Measurements from ENCODE around the gene GALNT15. TPM values are rescaled to one million over a fixed set of nuclear protein-coding genes. Genes with fewer than 3 reads are reported as not detected.

Gene GALNT15
- total RNA-seq, 5 donors from 2014 or later (not counting 1 experiment from before 2014, with no cell fraction given), result 0.06 TPM; not detected in 4

GRCh38 chr3:16187213-16187790 is 12.8 kb downstream of the GALNT15 start:
- Mint-ChIP-seq H3K27ac (no peak overlapping the region), H3K4me1 (no peaks in the 10 kb centered on the region), H3K4me3 (no peak overlapping the region), H3K27me3 (peaks cover 0 to 4% of the 10 kb centered on the region in 2 donors), H3K36me3 (no peaks in the 10 kb centered on the region), H3K9me3 (no peaks in the 10 kb centered on the region)
- H3K9me3 ChIP-seq, result no peaks in the 10 kb centered on the region
- ATAC-seq (replicated peaks in 1 of 4) (no peak), DNase-seq (no peak)
- no peak overlapping the region for H3K4me3 ChIP-seq (ENCODE audit: control insufficient read depth in 1 of 2, extremely low read depth in 1 of 2, low read length in 1 of 2)
- WGBS (ENCODE audit: insufficient coverage), result 92% methylated on average over 3 of the region's 5 CpGs
- ChIA-PET CTCF (no interaction called here), POLR2A (no interaction called here)
- peaks cover 0 to 5% of the 10 kb centered on the region in 2 experiments for H3K27me3 ChIP-seq (replicated peaks in 1 of 2; ENCODE audit: control insufficient read depth in 2 of 2, extremely low read depth in 1 of 2, insufficient read depth in 2 of 2, low read length in 1 of 2)
- H3K36me3 ChIP-seq (ENCODE audit: control insufficient read depth in 2 of 2, extremely low read depth in 1 of 2, insufficient read depth in 1 of 2, low read length in 1 of 2), result no peaks in the 10 kb centered on the region
- H3K4me1 ChIP-seq (ENCODE audit: control insufficient read depth in 1 of 2, extremely low read depth in 1 of 2, insufficient read depth in 2 of 2, low read length in 2 of 2), result no peaks in the 10 kb centered on the region
- no peak overlapping the region for H3K27ac ChIP-seq (ENCODE audit: low read length)

- no peak overlapping the region for H3K4me3 ChIP-seq (ENCODE audit: control insufficient read depth in 1 of 2, extremely low read depth in 1 of 2, low read length in 1 of 2)
- no peak overlapping the region for H3K27ac ChIP-seq (ENCODE audit: low read length)
- H3K4me1 Mint-ChIP-seq, result no peaks in the 10 kb centered on the region
- H3K27me3 Mint-ChIP-seq, result peaks cover 0 to 4% of the 10 kb centered on the region in 2 donors
- H3K4me1 ChIP-seq (ENCODE audit: control insufficient read depth in 1 of 2, extremely low read depth in 1 of 2, insufficient read depth in 2 of 2, low read length in 2 of 2), result no peaks in the 10 kb centered on the region
- whole genome bisulfite sequencing (ENCODE audit: insufficient coverage), result 50% methylated on average over 1 of the region's 6 CpGs
- H3K4me3 Mint-ChIP-seq, result no peak overlapping the region
- no peaks in the 10 kb centered on the region for H3K9me3 ChIP-seq
- no peak overlapping the region for H3K27ac Mint-ChIP-seq
- CTCF ChIA-PET, result no interaction called here
- no peaks in the 10 kb centered on the region for H3K27me3 ChIP-seq (replicated peaks in 1 of 2; ENCODE audit: control insufficient read depth in 2 of 2, extremely low read depth in 1 of 2, insufficient read depth in 2 of 2, low read length in 1 of 2)
- no peaks in the 10 kb centered on the region for H3K36me3 Mint-ChIP-seq
- H3K36me3 ChIP-seq (ENCODE audit: control insufficient read depth in 2 of 2, extremely low read depth in 1 of 2, insufficient read depth in 1 of 2, low read length in 1 of 2), result no peaks in the 10 kb centered on the region
- ATAC-seq (replicated peaks in 1 of 4), result no peak
- no peak for DNase-seq
- POLR2A ChIA-PET, result no interaction called here
- no peaks in the 10 kb centered on the region for H3K9me3 Mint-ChIP-seq
Observed at GRCh38 chr3:16188071-16188470, 13.6 kb downstream of the GALNT15 start.

- peaks cover 0 to 4% of the 10 kb centered on the region in 2 donors for H3K27me3 Mint-ChIP-seq
- no peaks in the 10 kb centered on the region for H3K4me1 Mint-ChIP-seq
- no peak overlapping the region for H3K27ac Mint-ChIP-seq
- Histone ChIP-seq H3K27ac (ENCODE audit: low read length) (no peak overlapping the region), H3K4me3 (ENCODE audit: control insufficient read depth in 1 of 2, extremely low read depth in 1 of 2, low read length in 1 of 2) (no peak overlapping the region), H3K27me3 (replicated peaks in 1 of 2; ENCODE audit: control insufficient read depth in 2 of 2, extremely low read depth in 1 of 2, insufficient read depth in 2 of 2, low read length in 1 of 2) (no peaks in the 10 kb centered on the region), H3K9me3 (no peaks in the 10 kb centered on the region), H3K36me3 (ENCODE audit: control insufficient read depth in 2 of 2, extremely low read depth in 1 of 2, insufficient read depth in 1 of 2, low read length in 1 of 2) (no peaks in the 10 kb centered on the region), H3K4me1 (ENCODE audit: control insufficient read depth in 1 of 2, extremely low read depth in 1 of 2, insufficient read depth in 2 of 2, low read length in 2 of 2) (no peaks in the 10 kb centered on the region)
- no peaks in the 10 kb centered on the region for H3K9me3 Mint-ChIP-seq
- no peak overlapping the region for H3K4me3 Mint-ChIP-seq
- ATAC-seq (replicated peaks in 1 of 4), result no peak
- no peaks in the 10 kb centered on the region for H3K36me3 Mint-ChIP-seq
- ChIA-PET CTCF (interaction anchor here in 1 of 2 donors (1.1 kb wide), 1 partner anchor 15 kb away, joined by 5 read pairs; the partner anchor contains the start of gene GALNT15), POLR2A (interaction anchor here in 1 of 2 donors (0.7 kb wide), 1 partner anchor 984 kb away, joined by 3 read pairs; no protein-coding TSS in a partner anchor)
- no peak for DNase-seq
Observed at GRCh38 chr3:16189201-16189600, 14.7 kb downstream of the GALNT15 start.

- ATAC-seq (replicated peaks in 1 of 4), result no peak
- 91% methylated on average over 5 of the region's 6 CpGs for WGBS (ENCODE audit: insufficient coverage)
- no peaks in the 10 kb centered on the region for H3K4me1 ChIP-seq (ENCODE audit: control insufficient read depth in 1 of 2, extremely low read depth in 1 of 2, insufficient read depth in 2 of 2, low read length in 2 of 2)
- no peaks in the 10 kb centered on the region for H3K4me1 Mint-ChIP-seq
- no peak for DNase-seq
- POLR2A ChIA-PET, result no interaction called here
- H3K4me3 ChIP-seq (ENCODE audit: control insufficient read depth in 1 of 2, extremely low read depth in 1 of 2, low read length in 1 of 2), result no peak overlapping the region
- no peak overlapping the region for H3K4me3 Mint-ChIP-seq
- H3K27ac Mint-ChIP-seq, result no peak overlapping the region
- CTCF ChIA-PET, result interaction anchor here (0.6 kb wide), 3 partner anchors 76 to 230 kb away, joined by 3 to 9 read pairs (median 5); no protein-coding TSS in a partner anchor
- no peaks in the 10 kb centered on the region for H3K36me3 Mint-ChIP-seq
- H3K27me3 Mint-ChIP-seq, result peaks cover 0 to 4% of the 10 kb centered on the region in 2 donors
- peaks cover 0 to 3% (median 0%) of the 10 kb centered on the region in 3 donors for H3K9me3 Mint-ChIP-seq
- no peaks in the 10 kb centered on the region for H3K27me3 ChIP-seq (replicated peaks in 1 of 2; ENCODE audit: control insufficient read depth in 2 of 2, extremely low read depth in 1 of 2, insufficient read depth in 2 of 2, low read length in 1 of 2)
- no peaks in the 10 kb centered on the region for H3K9me3 ChIP-seq
- H3K36me3 ChIP-seq (ENCODE audit: control insufficient read depth in 2 of 2, extremely low read depth in 1 of 2, insufficient read depth in 1 of 2, low read length in 1 of 2), result no peaks in the 10 kb centered on the region
- H3K27ac ChIP-seq (ENCODE audit: low read length), result no peak overlapping the region
Observed at GRCh38 chr3:16190704-16191103, 16.2 kb downstream of the GALNT15 start.

GRCh38 chr3:16191591-16191990 is 17.1 kb downstream of the GALNT15 start:
- DNase-seq, result no peak
- Mint-ChIP-seq H3K4me3 (no peak overlapping the region), H3K9me3 (peaks cover 0 to 3% (median 0%) of the 10 kb centered on the region in 3 donors), H3K36me3 (no peaks in the 10 kb centered on the region), H3K4me1 (no peaks in the 10 kb centered on the region), H3K27ac (no peak overlapping the region), H3K27me3 (peaks cover 0 to 4% of the 10 kb centered on the region in 2 donors)
- no peaks in the 10 kb centered on the region for H3K4me1 ChIP-seq (ENCODE audit: control insufficient read depth in 1 of 2, extremely low read depth in 1 of 2, insufficient read depth in 2 of 2, low read length in 2 of 2)
- H3K4me3 ChIP-seq (ENCODE audit: control insufficient read depth in 1 of 2, extremely low read depth in 1 of 2, low read length in 1 of 2), result no peak overlapping the region
- no peaks in the 10 kb centered on the region for H3K36me3 ChIP-seq (ENCODE audit: control insufficient read depth in 2 of 2, extremely low read depth in 1 of 2, insufficient read depth in 1 of 2, low read length in 1 of 2)
- no peak overlapping the region for H3K27ac ChIP-seq (ENCODE audit: low read length)
- POLR2A ChIA-PET, result no interaction called here
- CTCF ChIA-PET, result interaction anchor here in 1 of 2 donors (0.5 kb wide), 1 partner anchor 18 kb away, joined by 4 read pairs; no protein-coding TSS in a partner anchor
- no peak for ATAC-seq (replicated peaks in 1 of 4)
- no peaks in the 10 kb centered on the region for H3K27me3 ChIP-seq (replicated peaks in 1 of 2; ENCODE audit: control insufficient read depth in 2 of 2, extremely low read depth in 1 of 2, insufficient read depth in 2 of 2, low read length in 1 of 2)
- no peaks in the 10 kb centered on the region for H3K9me3 ChIP-seq

GRCh38 chr3:16192176-16192811 is 17.8 kb downstream of the GALNT15 start:
- Mint-ChIP-seq H3K4me3 (no peak overlapping the region), H3K9me3 (peaks cover 0 to 3% (median 0%) of the 10 kb centered on the region in 3 donors), H3K27ac (no peak overlapping the region), H3K4me1 (no peaks in the 10 kb centered on the region), H3K36me3 (no peaks in the 10 kb centered on the region), H3K27me3 (peaks cover 0 to 4% of the 10 kb centered on the region in 2 donors)
- Histone ChIP-seq H3K4me1 (ENCODE audit: control insufficient read depth in 1 of 2, extremely low read depth in 1 of 2, insufficient read depth in 2 of 2, low read length in 2 of 2) (no peaks in the 10 kb centered on the region), H3K27me3 (replicated peaks in 1 of 2; ENCODE audit: control insufficient read depth in 2 of 2, extremely low read depth in 1 of 2, insufficient read depth in 2 of 2, low read length in 1 of 2) (no peaks in the 10 kb centered on the region), H3K36me3 (ENCODE audit: control insufficient read depth in 2 of 2, extremely low read depth in 1 of 2, insufficient read depth in 1 of 2, low read length in 1 of 2) (no peaks in the 10 kb centered on the region), H3K9me3 (no peaks in the 10 kb centered on the region), H3K27ac (ENCODE audit: low read length) (no peak overlapping the region), H3K4me3 (ENCODE audit: control insufficient read depth in 1 of 2, extremely low read depth in 1 of 2, low read length in 1 of 2) (no peak overlapping the region)
- no peak for DNase-seq
- ATAC-seq (replicated peaks in 1 of 4), result no peak
- ChIA-PET POLR2A (interaction anchor here in 1 of 2 donors (0.6 kb wide), 1 partner anchor 9 kb away, joined by 3 read pairs; no protein-coding TSS in a partner anchor), CTCF (no interaction called here)
- WGBS (ENCODE audit: insufficient coverage), result no CpG with 5 or more reads among the region's 5 CpGs

Measured in T-cell (primary cell).